GM19193 (cell line): Measurements from ENCODE around the gene TRIM68.

ENCODE experiments used
- POLR2A ChIP-seq: IDR thresholded peaks from 4 replicates; pipeline ENCODE4 v1.6.1; 2011; ENCODE audit not compliant: insufficient read depth, insufficient read length; ENCODE audit errors: extremely low read depth

Gene TRIM68

GRCh38 chr11:4619514-4619913 lies 11.5 kb upstream of the TRIM68 start:
- TF ChIP-seq POLR2A: no peak

DNA sequence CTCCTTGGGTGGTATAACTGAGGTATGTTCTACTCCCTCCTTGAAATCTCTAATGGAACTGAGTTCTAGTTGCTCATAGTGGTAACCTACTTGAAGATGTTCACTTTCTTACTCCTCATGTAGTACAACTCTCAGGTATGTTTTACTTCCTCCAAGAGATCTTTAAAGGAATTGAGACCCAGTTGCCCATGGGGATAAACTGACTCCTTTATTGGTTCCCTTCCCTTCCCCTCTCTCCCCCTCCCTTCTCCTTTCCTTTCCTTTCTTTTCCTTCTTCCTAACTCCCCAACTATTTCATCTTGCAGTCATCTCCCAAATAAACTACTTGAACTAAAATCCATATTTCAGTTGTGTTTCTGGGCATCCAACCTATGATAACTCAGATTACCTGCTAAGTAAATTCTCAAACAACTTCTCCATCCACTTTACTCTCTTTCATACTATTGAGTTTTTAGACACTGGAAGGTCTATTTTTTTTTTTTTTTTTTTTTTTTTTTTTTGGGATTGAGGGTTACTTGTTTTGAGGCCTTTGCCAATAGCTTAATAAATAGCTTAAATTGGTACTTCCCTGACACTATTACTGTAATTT lies 7.9 kb upstream of the TRIM68 start:
- no peak for TF ChIP-seq POLR2A

GRCh38 chr11:4611986-4612385 lies 4.0 kb upstream of the TRIM68 start:
- TF ChIP-seq POLR2A: no peak

- no peak for TF ChIP-seq POLR2A
These were observed 2.4 kb upstream of the TRIM68 start for GRCh38 chr11:4610258-4610935.

- TF ChIP-seq POLR2A: no peak
These were observed 935 bp downstream of the TRIM68 start for GRCh38 chr11:4607096-4607495.

GRCh38 chr11:4606231-4607015 lies 1.6 kb downstream of the TRIM68 start:
- TF ChIP-seq POLR2A: no peak

- no peak for TF ChIP-seq POLR2A
These were observed 3.0 kb downstream of the TRIM68 start for GRCh38 chr11:4605057-4605456.

DNA sequence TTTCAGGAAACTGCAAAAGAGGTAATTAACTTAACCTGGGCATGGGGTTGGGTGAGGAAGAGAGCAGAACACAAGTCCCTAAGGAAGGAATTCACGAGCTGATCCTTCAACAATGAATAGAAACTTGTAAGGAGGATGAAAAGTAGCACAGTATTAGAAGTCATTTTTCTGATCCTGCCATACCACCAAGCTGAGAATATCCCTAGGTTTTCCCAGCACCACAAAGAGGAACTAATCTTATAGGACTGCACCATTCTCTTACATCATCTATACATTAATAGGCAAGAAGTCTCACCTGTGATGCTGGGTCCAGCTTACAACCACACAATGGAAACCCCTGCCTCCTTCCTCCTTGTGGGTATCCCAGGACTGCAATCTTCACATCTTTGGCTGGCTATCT lies 14.3 kb downstream of the TRIM68 start, which contains the start of gene OR52I1:
Gene OR52I1 (plus strand): TSS at position 301 of the 400 bp plus-strand sequence. CDS start 0 bp downstream, at position 301.
- TF ChIP-seq POLR2A: no peak

DNA sequence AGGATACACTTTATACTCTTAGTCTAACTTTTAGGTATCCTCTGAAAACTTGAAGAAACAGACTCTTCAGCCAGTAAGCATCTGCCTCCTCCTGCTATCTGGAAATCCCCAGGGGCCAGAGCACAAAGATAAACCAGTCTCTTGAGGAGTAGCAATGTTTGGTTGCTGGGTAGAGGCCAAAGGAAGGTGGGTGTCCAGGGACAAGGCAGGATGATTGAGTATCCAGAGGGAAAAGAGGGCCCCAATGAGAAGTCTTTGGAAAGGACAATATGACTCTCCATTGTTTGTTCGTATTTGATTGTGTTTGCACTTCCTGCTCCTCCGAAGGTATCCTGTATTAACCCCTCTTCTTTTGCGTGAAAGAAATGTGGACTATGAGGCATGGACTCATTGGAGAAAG lies 19.0 kb downstream of the TRIM68 start:
- no peak for TF ChIP-seq POLR2A

DNA sequence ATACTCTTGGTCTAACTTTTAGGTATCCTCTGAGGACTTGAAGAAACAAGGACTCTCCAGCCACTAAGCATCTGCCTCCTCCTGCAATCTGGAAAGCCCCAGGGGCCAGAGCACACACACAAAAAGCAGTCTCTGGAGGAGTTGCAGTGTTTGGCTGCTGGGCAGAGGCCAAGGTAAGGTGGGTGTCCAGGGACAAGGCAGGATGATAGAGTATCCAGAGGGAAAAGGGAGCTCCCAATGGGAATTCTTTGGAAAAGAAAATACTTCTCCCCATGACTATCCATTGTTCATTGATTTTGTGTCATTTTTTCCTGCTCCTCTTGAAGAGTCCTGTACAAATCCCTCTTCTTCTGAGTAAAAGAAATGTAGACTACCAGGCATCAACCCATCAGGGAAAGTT lies 26.6 kb downstream of the TRIM68 start, which contains the start of gene OR52I2:
Gene OR52I2 (plus strand): TSS at position 301 of the 400 bp plus-strand sequence.
- TF ChIP-seq POLR2A: no peak

DNA sequence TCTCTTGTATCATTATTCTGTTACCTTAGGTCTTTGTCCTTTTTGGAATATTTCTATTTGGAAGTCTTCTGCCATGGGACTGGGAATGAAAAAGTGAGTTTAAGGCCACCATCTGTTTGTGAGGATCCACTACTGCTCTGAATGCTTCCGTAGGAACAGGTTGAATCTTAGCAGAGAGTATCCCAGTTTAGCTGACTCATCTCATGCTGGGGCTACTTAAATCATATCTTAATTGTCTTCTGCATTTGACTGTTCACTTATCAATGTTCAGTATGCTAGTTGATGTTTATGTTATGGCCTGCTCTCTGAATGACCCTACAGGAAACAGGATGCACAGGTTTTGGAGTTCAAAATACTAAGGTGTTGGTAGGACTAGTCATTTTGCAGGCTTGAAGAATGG lies 27.9 kb downstream of the TRIM68 start:
- TF ChIP-seq POLR2A: no peak

GRCh38 chr11:4578624-4579023 lies 29.4 kb downstream of the TRIM68 start:
- TF ChIP-seq POLR2A: no peak

GRCh38 chr11:4577761-4578160 lies 30.3 kb downstream of the TRIM68 start:
- TF ChIP-seq POLR2A: no peak

- no peak for TF ChIP-seq POLR2A
These were observed 31.2 kb downstream of the TRIM68 start for GRCh38 chr11:4576880-4577279.

GRCh38 chr11:4569075-4569474 lies 39.0 kb downstream of the TRIM68 start:
- TF ChIP-seq POLR2A: no peak

GRCh38 chr11:4565371-4565770 lies 42.7 kb downstream of the TRIM68 start:
- no peak for TF ChIP-seq POLR2A
